Right renal cortex interstitium (tissue), 3 donors: ENCODE results near the gene CST11. TPM values are rescaled to one million over a fixed set of nuclear protein-coding genes. Genes with fewer than 3 reads are reported as not detected.

Experiments used
- DNase-seq, 3 donors: peaks; one replicate each; pipeline ENCODE4 v3.0.0-alpha.2; 2013; ENCODE audit warnings: low read depth in 3 of 3, low spot score in 2 of 3
- polyA plus RNA-seq, 3 donors: library from polyadenylated mRNA; unstranded; fragments of 120-200 nt; gene quantifications; one replicate each; pipeline ENCODE4 v1.2.1, GENCODE V29; 2013; ENCODE audit not compliant: insufficient read length in 3 of 3

The CST11 gene
- polyA plus RNA-seq, 3 donors: 0.28 TPM; not detected in 2

GRCh38 chr20:23420943-23421931 is 31.4 kb downstream of the CST11 start, which contains the start of gene NAPB:
TSS of gene NAPB (minus strand) at chr20:23421488. CDS start at chr20:23421402, 86 bp downstream.
- peak; percentile 74 to 89 (median 78) for DNase-seq

- DNase-seq: no peak
Measured at GRCh38 chr20:23419995-23420901, 32.4 kb downstream of the CST11 start.

GRCh38 chr20:23419657-23419994 is 33.0 kb downstream of the CST11 start:
- no peak for DNase-seq

- DNase-seq: no peak
Measured at GRCh38 chr20:23417861-23418260, 34.8 kb downstream of the CST11 start.

- DNase-seq: no peak
Measured at GRCh38 chr20:23415959-23416583, 36.6 kb downstream of the CST11 start.

GRCh38 chr20:23415555-23415954 is 37.1 kb downstream of the CST11 start:
- no peak for DNase-seq

GRCh38 chr20:23414526-23415188 is 38.0 kb downstream of the CST11 start:
- DNase-seq: no peak

- no peak for DNase-seq
Measured at GRCh38 chr20:23413862-23414422, 38.7 kb downstream of the CST11 start.

- DNase-seq: no peak
Measured at GRCh38 chr20:23412026-23412425, 40.6 kb downstream of the CST11 start.

- DNase-seq: no peak
Measured at GRCh38 chr20:23410916-23411695, 41.6 kb downstream of the CST11 start.

- DNase-seq: no peak
Measured at GRCh38 chr20:23409800-23410199, 42.9 kb downstream of the CST11 start.

- no peak for DNase-seq
Measured at GRCh38 chr20:23408957-23409356, 43.7 kb downstream of the CST11 start.

GRCh38 chr20:23407781-23408464 is 44.8 kb downstream of the CST11 start:
- DNase-seq: no peak

GRCh38 chr20:23406880-23407279 is 45.8 kb downstream of the CST11 start:
- no peak for DNase-seq

GRCh38 chr20:23404196-23404595 is 48.5 kb downstream of the CST11 start:
- DNase-seq: no peak

- no peak for DNase-seq
Measured at GRCh38 chr20:23403751-23404150, 48.9 kb downstream of the CST11 start.

- no peak for DNase-seq
Measured at GRCh38 chr20:23401051-23401450, 51.6 kb downstream of the CST11 start.
